A549 (cell line): ENCODE data around the gene C11orf71. TPM values are rescaled to one million over a fixed set of nuclear protein-coding genes. Genes with fewer than 3 reads are reported as not detected.

Experiments
- ATAC-seq, 2 experiments: fragments of 200-7000 bp in 1 of 2; fragments of >200 bp in 1 of 2; cut with Nextera tagmentation in 1 of 2; cut with Tn5 transposase in 1 of 2; 3 replicates each; pipeline versions ENCODE4 v1.8.0 to v1.9.1; 2018 to 2020; ENCODE audit warnings: mild to moderate bottlenecking in 1 of 2, moderate library complexity in 1 of 2
- CTCF ChIA-PET: fragments of 300-600 bp; sonication (Branson Sonifier 250); formaldehyde crosslinking; extraction: SDS; loops from one replicate; lab custom pipeline; 2021; ENCODE audit warnings: antibody characterized with exemption, inconsistent platforms; lab: Yijun Ruan, JAX
- POLR2A ChIA-PET: fragments of 350-600 bp; formaldehyde crosslinking; extraction: SDS; loops from one replicate; lab custom pipeline; 2021; ENCODE audit warnings: antibody characterized with exemption, inconsistent platforms; lab: Yijun Ruan, JAX
- DNase-seq, 2 experiments: peaks; one replicate each; pipeline versions ENCODE4 v3.0.0 to v3.0.0-alpha.2; 2011 to 2016; ENCODE audit warnings: low read depth in 1 of 2, low spot score in 1 of 2
- FAIRE-seq: peaks from 2 replicates; lab custom pipeline; 2011; peaks lifted over from hg19 to GRCh38; lab: Jason Lieb, UNC
- H3K27ac ChIP-seq, 2 experiments: fragments of >200 bp; sonication (Bioruptor Twin); formaldehyde crosslinking; 3 replicates each; pipeline ENCODE4 v1.5.1; 2016 to 2017
- H3K4me1 ChIP-seq: fragments of >200 bp; sonication (Bioruptor Twin); formaldehyde crosslinking; 3 replicates; pipeline ENCODE4 v1.6.1; 2016
- H3K4me2 ChIP-seq: fragments of >200 bp; sonication (Bioruptor Twin); formaldehyde crosslinking; 3 replicates; pipeline ENCODE4 v1.6.1; 2016
- H3K4me3 ChIP-seq: fragments of >200 bp; sonication (Bioruptor Twin); formaldehyde crosslinking; 3 replicates; pipeline ENCODE4 v1.5.1; 2016
- H3K9me3 ChIP-seq: fragments of >200 bp; sonication (Bioruptor Twin); formaldehyde crosslinking; 3 replicates; pipeline ENCODE4 v1.6.1; 2016
- CBX2 ChIP-seq: fragments of 200-600 bp; sonication (generic); IDR thresholded peaks from 2 replicates; pipeline ENCODE4 v1.6.1; 2016; ENCODE audit warnings: low read depth, mild to moderate bottlenecking, borderline replicate concordance
- EHF ChIP-seq: fragments of 250-450 bp; sonication (Bioruptor Pico); IDR thresholded peaks from 2 replicates; pipeline ENCODE4 v1.5.0; 2020; ENCODE audit warnings: mild to moderate bottlenecking
- EP300 ChIP-seq, 2 experiments: fragments of >200 bp; sonication (Bioruptor Twin); formaldehyde crosslinking; IDR thresholded peaks; 2 replicates in 1 of 2; 3 replicates in 1 of 2; pipeline ENCODE4 v1.6.1; 2016 to 2017
- FOSB ChIP-seq: fragments of 250-450 bp; sonication (Bioruptor Pico); IDR thresholded peaks from 2 replicates; pipeline ENCODE4 v1.5.0; 2020; ENCODE audit warnings: mild to moderate bottlenecking, moderate library complexity
- GATA3 ChIP-seq: IDR thresholded peaks from 2 replicates; pipeline ENCODE4 v1.6.1; 2012; ENCODE audit warnings: borderline replicate concordance
- HDAC2 ChIP-seq: fragments of 200-600 bp; sonication (generic); IDR thresholded peaks from 2 replicates; pipeline ENCODE4 v1.6.1; 2016
- HOXB13 ChIP-seq: fragments of 250-450 bp; sonication (Bioruptor Pico); IDR thresholded peaks from 2 replicates; pipeline ENCODE4 v1.5.0; 2020; ENCODE audit warnings: low read depth, mild to moderate bottlenecking, moderate library complexity
- JUN ChIP-seq, 2 experiments: fragments of >200 bp; sonication (Bioruptor Twin); formaldehyde crosslinking; IDR thresholded peaks; 2 replicates in 1 of 2; 3 replicates in 1 of 2; pipeline ENCODE4 v1.6.1; 2016 to 2017
- KDM1A ChIP-seq: fragments of 200-600 bp; sonication (generic); IDR thresholded peaks from 2 replicates; pipeline ENCODE4 v1.6.1; 2016; ENCODE audit warnings: low read depth, mild to moderate bottlenecking
- MAFK ChIP-seq: fragments of 450-650 bp; IDR thresholded peaks from 2 replicates; pipeline ENCODE4 v1.6.1; 2014; ENCODE audit not compliant: partially characterized antibody
- MAZ ChIP-seq: fragments of 150-350 bp; IDR thresholded peaks from 2 replicates; pipeline ENCODE4 v1.6.1; 2014; ENCODE audit warnings: antibody characterized with exemption, low read depth, low read length, borderline replicate concordance
- NFE2L2 ChIP-seq: fragments of 150-350 bp; conservative IDR thresholded peaks from 2 replicates; pipeline ENCODE4 v1.6.1; 2014; ENCODE audit warnings: low read length
- PHF8 ChIP-seq: fragments of 200-600 bp; sonication (generic); IDR thresholded peaks from 2 replicates; pipeline ENCODE4 v1.6.1; 2016; ENCODE audit warnings: low read depth, mild to moderate bottlenecking, antibody characterized with exemption, moderate library complexity, borderline replicate concordance
- POLR2A ChIP-seq: IDR thresholded peaks from 2 replicates; pipeline ENCODE4 v1.6.1; 2012; ENCODE audit warnings: mild to moderate bottlenecking, low read length
- RAD21 ChIP-seq, 2 experiments: fragments of >200 bp in 1 of 2; sonication (Bioruptor Twin) in 1 of 2; formaldehyde crosslinking in 1 of 2; IDR thresholded peaks in 1 of 2; conservative IDR thresholded peaks in 1 of 2; 2 replicates in 1 of 2; 3 replicates in 1 of 2; pipeline ENCODE4 v1.6.1; 2012 to 2018; ENCODE audit warnings: inconsistent platforms in 1 of 2
- RFX5 ChIP-seq: fragments of 450-650 bp; IDR thresholded peaks from 2 replicates; pipeline ENCODE4 v1.7.1; 2014; ENCODE audit warnings: antibody characterized with exemption, mild to moderate bottlenecking, moderate library complexity
- SREBF2 ChIP-seq: fragments of 450-650 bp; IDR thresholded peaks from 2 replicates; pipeline ENCODE4 v1.6.1; 2014; ENCODE audit warnings: mild to moderate bottlenecking, moderate library complexity
- TFCP2L1 ChIP-seq: fragments of 250-450 bp; sonication (Bioruptor Pico); IDR thresholded peaks from 2 replicates; pipeline ENCODE4 v1.5.0; 2021; ENCODE audit warnings: mild to moderate bottlenecking
- ZC3H11A ChIP-seq: fragments of 450-650 bp; IDR thresholded peaks from 2 replicates; pipeline ENCODE4 v1.6.1; 2014; ENCODE audit warnings: antibody characterized with exemption, mild to moderate bottlenecking
- WGBS: methylation state at CpG from one replicate; pipeline ENCODE4 v1.1.6; 2017; ENCODE audit errors: missing lambda C conversion rate; 5-methylcytosine and 5-hydroxymethylcytosine counted together
- polyA plus RNA-seq, 4 experiments: library from polyadenylated mRNA; depleted of rRNA in 3 of 4; stranded (reverse); fragments of >200 nt; fragmentation: RNase III in 1 of 4; extraction: RNeasy Plus Mini Kit Qiagen cat#74134 plus additional on column Dnase treatment in 1 of 4; gene quantifications; 2 replicates in 3 of 4; 3 replicates in 1 of 4; pipeline ENCODE4 v1.2.3, GENCODE V29; 2011 to 2017
- TF ChIP-seq, protein P1 (sequence below): fragments of >200 bp; sonication (Bioruptor Twin); formaldehyde crosslinking; IDR thresholded peaks from 2 replicates; pipeline ENCODE4 v1.6.1; 2016
- TF ChIP-seq, protein P2 (sequence below): fragments of 450-650 bp; IDR thresholded peaks from 2 replicates; pipeline ENCODE4 v1.6.1; 2014; ENCODE audit warnings: antibody characterized with exemption
- TF ChIP-seq, protein P3 (sequence below): IDR thresholded peaks from 2 replicates; pipeline ENCODE4 v1.6.1; 2012

Gene C11orf71
- polyA plus RNA-seq, 2 of the 4 experiments (the other 2 are of a cell fraction) = 6.0 to 9.3 TPM

DNA sequence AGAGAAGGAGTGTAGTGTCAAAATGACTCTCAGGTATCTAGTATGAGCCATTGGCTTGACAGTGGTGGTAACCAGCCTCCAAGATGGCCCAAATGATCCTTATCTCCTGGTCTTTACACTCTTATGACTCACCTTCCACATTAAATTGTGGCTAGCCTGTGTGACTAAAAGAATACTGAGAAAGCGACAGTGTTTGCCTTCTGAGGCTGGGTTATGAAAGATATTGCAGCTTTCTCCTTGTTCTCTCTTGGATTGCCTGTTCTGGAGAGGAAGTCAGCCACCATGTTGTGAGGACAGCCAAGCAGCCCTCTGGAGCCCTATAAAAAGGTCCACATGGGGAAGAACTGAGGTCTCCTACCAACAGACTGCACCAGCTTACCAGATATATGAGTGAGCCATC, 15.8 kb downstream of the C11orf71 start:
- 94% methylated on average over 1 of the region's 1 CpG for WGBS

DNA sequence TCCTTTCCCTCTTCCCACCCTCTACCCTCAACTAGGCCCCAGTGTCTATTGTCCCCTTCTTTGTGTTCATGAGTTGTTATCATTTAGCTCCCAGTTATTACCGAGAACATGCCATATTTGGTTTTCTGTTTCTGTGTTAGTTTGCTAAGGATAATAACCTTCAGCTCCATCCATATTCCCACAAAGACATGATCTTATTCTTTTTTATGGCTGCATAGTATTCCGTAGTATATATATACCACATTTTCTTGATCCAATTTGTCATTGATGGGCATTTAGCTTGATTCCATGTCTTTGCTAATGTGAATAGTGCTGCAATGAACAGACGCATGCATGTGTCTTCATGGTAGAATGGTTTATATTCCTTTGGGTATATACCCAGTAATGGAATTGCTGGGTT, 17.8 kb downstream of the C11orf71 start:
- POLR2A ChIA-PET = no interaction called here
- Histone ChIP-seq H3K4me3 (no peak overlapping the region), H3K9me3 (no peaks in the 10 kb centered on the region), H3K4me1 (no peaks in the 10 kb centered on the region), H3K27ac (no peak overlapping the region), H3K4me2 (no peak overlapping the region)
- ATAC-seq = no peak
- no peak for DNase-seq
- CTCF ChIA-PET = interaction anchor here (0.9 to 1.0 kb wide), 3 partner anchors 13 to 101 kb away, joined by 3 read pairs; no protein-coding TSS in a partner anchor
- no peak for FAIRE-seq
- WGBS = 82% methylated on average over 3 of the region's 3 CpGs
- TF ChIP-seq FOSB (CRISPR knock-in tag) (no peak), TFCP2L1 (CRISPR knock-in tag) (no peak)

More for the DNA sequence above, 15.8 kb downstream of the C11orf71 start:
- ATAC-seq (no peak), DNase-seq (no peak), FAIRE-seq (no peak)
- Histone ChIP-seq H3K9me3 (no peaks in the 10 kb centered on the region), H3K27ac (no peak overlapping the region), H3K4me1 (no peaks in the 10 kb centered on the region), H3K4me3 (no peak overlapping the region), H3K4me2 (no peak overlapping the region)
- CTCF ChIA-PET = interaction anchor here (0.9 to 1.0 kb wide), 2 partner anchors 44 to 1785 kb away, joined by 3 to 4 read pairs; no protein-coding TSS in a partner anchor
- POLR2A ChIA-PET = no interaction called here
- TF ChIP-seq JUN (IDR thresholded peaks at IDR 0.05) (no peak), EHF (CRISPR knock-in tag) (no peak), MAFK (no peak), EP300 (IDR thresholded peaks at IDR 0.05) (no peak), HOXB13 (CRISPR knock-in tag) (no peak), RAD21 (conservative IDR thresholded peaks at IDR 0.05 in 1 of 2, IDR thresholded peaks at IDR 0.05 in 1 of 2) (no peak), POLR2A (no peak)

DNA sequence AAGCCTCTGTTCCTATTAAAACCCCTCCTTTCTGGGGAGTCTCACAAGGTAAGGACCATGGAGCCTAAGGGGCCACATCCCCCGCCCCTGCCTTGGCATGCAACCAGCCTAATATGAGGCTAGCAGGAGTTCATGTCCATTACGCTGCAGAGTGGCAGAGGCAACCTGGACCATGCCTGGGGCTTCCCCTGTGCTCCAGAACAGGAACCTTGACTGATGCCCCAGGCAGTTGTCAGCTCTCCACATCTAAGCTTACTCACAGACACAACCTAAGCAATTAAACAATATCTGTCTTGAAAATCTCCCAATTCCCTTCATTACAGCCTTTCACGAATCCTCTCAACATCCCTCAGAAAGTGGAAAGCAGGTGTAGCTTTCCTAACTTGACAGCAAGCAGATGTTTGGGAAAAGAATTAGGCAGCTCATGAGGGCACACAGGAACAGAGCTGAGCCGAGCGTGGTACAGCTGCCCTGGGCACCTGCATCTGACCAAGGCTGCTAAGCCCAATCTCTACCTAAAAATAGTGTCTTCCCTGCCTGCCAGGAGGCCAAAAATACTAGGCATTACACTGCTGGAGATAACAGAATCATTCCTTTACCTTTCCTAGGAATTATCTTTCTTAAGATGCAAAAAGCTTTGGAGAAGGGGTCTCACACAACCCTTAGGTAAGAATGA, 20.8 kb downstream of the C11orf71 start:
- FAIRE-seq (no peak), DNase-seq (no peak), ATAC-seq (no peak)
- ChIA-PET CTCF (interaction anchor here (0.9 to 1.0 kb wide), 2 partner anchors 8 to 10 kb away, joined by 3 to 4 read pairs; no protein-coding TSS in a partner anchor), POLR2A (no interaction called here)
- Histone ChIP-seq H3K4me1 (no peaks in the 10 kb centered on the region), H3K4me2 (no peak overlapping the region), H3K9me3 (no peaks in the 10 kb centered on the region), H3K27ac (no peak overlapping the region), H3K4me3 (no peak overlapping the region)
- TF ChIP-seq ZC3H11A = no peak
- no peak for TF ChIP-seq GATA3
- no peak for TF ChIP-seq HDAC2
- TF ChIP-seq RFX5 = no peak
- TF ChIP-seq TFCP2L1 (CRISPR knock-in tag) = no peak
- no peak for TF ChIP-seq KDM1A
- TF ChIP-seq SREBF2 = no peak
- no peak for TF ChIP-seq CBX2
- no peak for TF ChIP-seq POLR2A
- TF ChIP-seq PHF8 = no peak
- TF ChIP-seq, protein P1, sequence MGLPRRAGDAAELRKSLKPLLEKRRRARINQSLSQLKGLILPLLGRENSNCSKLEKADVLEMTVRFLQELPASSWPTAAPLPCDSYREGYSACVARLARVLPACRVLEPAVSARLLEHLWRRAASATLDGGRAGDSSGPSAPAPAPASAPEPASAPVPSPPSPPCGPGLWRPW = no peak
- TF ChIP-seq, protein P2, sequence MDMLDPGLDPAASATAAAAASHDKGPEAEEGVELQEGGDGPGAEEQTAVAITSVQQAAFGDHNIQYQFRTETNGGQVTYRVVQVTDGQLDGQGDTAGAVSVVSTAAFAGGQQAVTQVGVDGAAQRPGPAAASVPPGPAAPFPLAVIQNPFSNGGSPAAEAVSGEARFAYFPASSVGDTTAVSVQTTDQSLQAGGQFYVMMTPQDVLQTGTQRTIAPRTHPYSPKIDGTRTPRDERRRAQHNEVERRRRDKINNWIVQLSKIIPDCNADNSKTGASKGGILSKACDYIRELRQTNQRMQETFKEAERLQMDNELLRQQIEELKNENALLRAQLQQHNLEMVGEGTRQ = no peak
- no peak for TF ChIP-seq JUN (IDR thresholded peaks at IDR 0.05)
- TF ChIP-seq, protein P3, sequence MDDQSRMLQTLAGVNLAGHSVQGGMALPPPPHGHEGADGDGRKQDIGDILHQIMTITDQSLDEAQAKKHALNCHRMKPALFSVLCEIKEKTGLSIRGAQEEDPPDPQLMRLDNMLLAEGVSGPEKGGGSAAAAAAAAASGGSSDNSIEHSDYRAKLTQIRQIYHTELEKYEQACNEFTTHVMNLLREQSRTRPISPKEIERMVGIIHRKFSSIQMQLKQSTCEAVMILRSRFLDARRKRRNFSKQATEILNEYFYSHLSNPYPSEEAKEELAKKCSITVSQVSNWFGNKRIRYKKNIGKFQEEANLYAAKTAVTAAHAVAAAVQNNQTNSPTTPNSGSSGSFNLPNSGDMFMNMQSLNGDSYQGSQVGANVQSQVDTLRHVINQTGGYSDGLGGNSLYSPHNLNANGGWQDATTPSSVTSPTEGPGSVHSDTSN = no peak
- TF ChIP-seq MAZ = no peak
- no peak for TF ChIP-seq NFE2L2
- 66% methylated on average over 3 of the region's 5 CpGs for WGBS
